NCI-H146 treated with DMSO at 0.1 percent for 48 hours (cell line): ENCODE results near the gene KANK2.

Source experiments
- DNase-seq: peaks from one replicate; lab custom pipeline; 2025; ENCODE audit not compliant: unreplicated experiment; lab: John Stamatoyannopoulos, UW

KANK2 gene

GRCh38 chr19:11197291-11198174 is at the start of gene KANK2:
Gene KANK2, minus strand, starts transcription at chr19:11197545. Its CDS starts 3,034 bp downstream, at chr19:11194511.
- DNase-seq = peak; percentile 97

- DNase-seq = no peak
Measured at GRCh38 chr19:11246941-11247340, 49.6 kb upstream of the KANK2 start.

GRCh38 chr19:11244846-11245589 is 47.7 kb upstream of the KANK2 start:
- no peak for DNase-seq

GRCh38 chr19:11243798-11244169 is 46.4 kb upstream of the KANK2 start:
- DNase-seq = no peak

- no peak for DNase-seq
Measured at GRCh38 chr19:11242864-11243797, 45.8 kb upstream of the KANK2 start.

- DNase-seq = no peak
Measured at GRCh38 chr19:11242025-11242424, 44.7 kb upstream of the KANK2 start.

- no peak for DNase-seq
Measured at GRCh38 chr19:11240008-11240444, 42.7 kb upstream of the KANK2 start.

GRCh38 chr19:11239377-11240000 is 42.1 kb upstream of the KANK2 start, which contains the start of gene ANGPTL8:
Gene ANGPTL8, plus strand, starts transcription at chr19:11239619. Its CDS starts 19 bp downstream, at chr19:11239638.
- no peak for DNase-seq

- DNase-seq = no peak
Measured at GRCh38 chr19:11238781-11239376, 41.5 kb upstream of the KANK2 start.

GRCh38 chr19:11238041-11238440 is 40.7 kb upstream of the KANK2 start:
- no peak for DNase-seq

GRCh38 chr19:11237321-11237720 is 40.0 kb upstream of the KANK2 start:
- DNase-seq = no peak

- DNase-seq = no peak
Measured at GRCh38 chr19:11236324-11237301, 39.3 kb upstream of the KANK2 start.

- no peak for DNase-seq
Measured at GRCh38 chr19:11234486-11235075, 37.2 kb upstream of the KANK2 start.

- DNase-seq = no peak
Measured at GRCh38 chr19:11233073-11233472, 35.7 kb upstream of the KANK2 start.

- no peak for DNase-seq
Measured at GRCh38 chr19:11232555-11232954, 35.2 kb upstream of the KANK2 start.

GRCh38 chr19:11230621-11231386 is 33.5 kb upstream of the KANK2 start:
- no peak for DNase-seq

- DNase-seq = no peak
Measured at GRCh38 chr19:11227195-11227886, 30.0 kb upstream of the KANK2 start.
